Endothelial cell of umbilical vein (primary cell): ENCODE measurements around the gene CEACAM3.

Source experiments
- EZH2 ChIP-seq: IDR thresholded peaks from 2 replicates; pipeline ENCODE4 v1.6.1; 2012; ENCODE audit warnings: borderline replicate concordance, low read depth, mild to moderate bottlenecking, moderate library complexity, low read length, inconsistent platforms; ENCODE audit not compliant: severe bottlenecking
- FOS ChIP-seq: IDR thresholded peaks from 2 replicates; pipeline ENCODE4 v1.6.1; 2011; ENCODE audit warnings: mild to moderate bottlenecking, low read length, moderate library complexity, borderline replicate concordance; ENCODE audit not compliant: insufficient read depth
- GATA2 ChIP-seq: IDR thresholded peaks from 2 replicates; pipeline ENCODE4 v1.7.0; 2011; ENCODE audit warnings: low read depth, mild to moderate bottlenecking, moderate library complexity, mixed read lengths, low read length; ENCODE audit not compliant: insufficient read length, insufficient read depth
- JUN ChIP-seq: IDR thresholded peaks from 2 replicates; pipeline ENCODE4 v1.6.1; 2011; ENCODE audit warnings: borderline replicate concordance, low read depth; ENCODE audit not compliant: insufficient read length, insufficient read depth
- POLR2A ChIP-seq: IDR thresholded peaks from 2 replicates; pipeline ENCODE4 v1.6.1; 2012; ENCODE audit warnings: low read depth, mild to moderate bottlenecking, control low read depth, low read length
- POLR2AphosphoS5 ChIP-seq: IDR thresholded peaks from 2 replicates; pipeline ENCODE4 v1.6.1; 2012; ENCODE audit warnings: low read depth, mild to moderate bottlenecking, control low read depth, low read length, moderate library complexity; ENCODE audit not compliant: insufficient read depth
- TF ChIP-seq, protein P1 (sequence below), 2 donors: IDR thresholded peaks; 1 replicate in 1 of 2; 2 replicates in 1 of 2; pipeline ENCODE4 v1.5.1; 2011; ENCODE audit warnings: low read length in 2 of 2, mild to moderate bottlenecking in 2 of 2, moderate library complexity in 2 of 2, control low read depth in 1 of 2, inconsistent platforms in 1 of 2, low read depth in 1 of 2; ENCODE audit not compliant: insufficient read depth in 1 of 2; ENCODE audit errors: extremely low read depth in 1 of 2

DNA sequence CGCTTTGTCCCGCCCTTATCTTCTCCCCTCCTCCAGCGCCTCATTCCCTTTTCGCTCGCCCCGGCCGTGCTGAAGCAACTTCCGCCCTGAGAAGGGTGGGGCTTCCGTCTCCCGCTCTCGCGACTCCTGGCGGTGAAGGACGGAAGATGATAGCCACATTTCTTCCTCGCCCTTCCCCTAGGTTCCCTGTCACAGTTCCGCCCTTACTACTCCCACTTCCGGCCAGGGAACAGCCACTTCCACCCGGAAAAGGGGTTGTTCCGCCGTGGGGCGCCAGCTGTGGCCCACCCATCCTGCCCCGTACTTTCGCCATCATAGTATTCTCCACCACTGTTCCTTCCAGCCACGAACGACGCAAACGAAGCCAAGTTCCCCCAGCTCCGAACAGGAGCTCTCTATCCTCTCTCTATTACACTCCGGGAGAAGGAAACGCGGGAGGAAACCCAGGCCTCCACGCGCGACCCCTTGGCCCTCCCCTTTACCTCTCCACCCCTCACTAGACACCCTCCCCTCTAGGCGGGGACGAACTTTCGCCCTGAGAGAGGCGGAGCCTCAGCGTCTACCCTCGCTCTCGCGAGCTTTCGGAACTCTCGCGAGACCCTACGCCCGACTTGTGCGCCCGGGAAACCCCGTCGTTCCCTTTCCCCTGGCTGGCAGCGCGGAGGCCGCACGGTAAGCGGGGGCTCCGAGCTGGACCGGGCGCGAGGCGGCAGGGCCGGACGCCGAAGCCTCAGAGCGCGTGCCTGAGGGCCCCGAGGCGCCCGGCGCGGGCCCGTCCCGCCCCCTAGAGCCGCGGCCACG, 63.4 kb downstream of the CEACAM3 start, which contains the start of gene RPS19:
- TF ChIP-seq, protein P1, sequence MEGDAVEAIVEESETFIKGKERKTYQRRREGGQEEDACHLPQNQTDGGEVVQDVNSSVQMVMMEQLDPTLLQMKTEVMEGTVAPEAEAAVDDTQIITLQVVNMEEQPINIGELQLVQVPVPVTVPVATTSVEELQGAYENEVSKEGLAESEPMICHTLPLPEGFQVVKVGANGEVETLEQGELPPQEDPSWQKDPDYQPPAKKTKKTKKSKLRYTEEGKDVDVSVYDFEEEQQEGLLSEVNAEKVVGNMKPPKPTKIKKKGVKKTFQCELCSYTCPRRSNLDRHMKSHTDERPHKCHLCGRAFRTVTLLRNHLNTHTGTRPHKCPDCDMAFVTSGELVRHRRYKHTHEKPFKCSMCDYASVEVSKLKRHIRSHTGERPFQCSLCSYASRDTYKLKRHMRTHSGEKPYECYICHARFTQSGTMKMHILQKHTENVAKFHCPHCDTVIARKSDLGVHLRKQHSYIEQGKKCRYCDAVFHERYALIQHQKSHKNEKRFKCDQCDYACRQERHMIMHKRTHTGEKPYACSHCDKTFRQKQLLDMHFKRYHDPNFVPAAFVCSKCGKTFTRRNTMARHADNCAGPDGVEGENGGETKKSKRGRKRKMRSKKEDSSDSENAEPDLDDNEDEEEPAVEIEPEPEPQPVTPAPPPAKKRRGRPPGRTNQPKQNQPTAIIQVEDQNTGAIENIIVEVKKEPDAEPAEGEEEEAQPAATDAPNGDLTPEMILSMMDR (IDR thresholded peaks at IDR 0.05; ENCODE audit: extremely low read depth in 1 of 2, insufficient read depth in 1 of 2, low read depth in 1 of 2, low read length in 2 of 2) = peak; percentile 43 to 65
- TF ChIP-seq POLR2AphosphoS5 = peak; percentile 97
- no peak for TF ChIP-seq EZH2
- TF ChIP-seq GATA2 = no peak
- no peak for TF ChIP-seq FOS
- TF ChIP-seq JUN = no peak
- peak; percentile 86 for TF ChIP-seq POLR2A
